Nephron progenitor cell (in vitro differentiated cells): ENCODE measurements around the gene SCAANT1.

Experiments used
- DNase-seq: peaks from one replicate; pipeline ENCODE4 v3.0.0; 2021
- H3K27ac Mint-ChIP-seq: 2 replicates; pipeline ENCODE4 v1.8.0; 2021; ENCODE audit warnings: mild to moderate bottlenecking, moderate library complexity, mixed read lengths
- H3K27me3 Mint-ChIP-seq: 2 replicates; pipeline ENCODE4 v1.8.0; 2021; ENCODE audit warnings: mild to moderate bottlenecking, low read depth, mixed read lengths; ENCODE audit not compliant: poor library complexity
- H3K36me3 Mint-ChIP-seq: 2 replicates; pipeline ENCODE4 v1.8.0; 2021; ENCODE audit warnings: low read depth, mixed read lengths
- H3K4me1 Mint-ChIP-seq: 2 replicates; pipeline ENCODE4 v1.8.0; 2021; ENCODE audit warnings: mixed read lengths
- H3K4me3 Mint-ChIP-seq: 2 replicates; pipeline ENCODE4 v1.8.0; 2021; ENCODE audit warnings: mild to moderate bottlenecking, moderate library complexity, mixed read lengths
- H3K9me3 Mint-ChIP-seq: 2 replicates; pipeline ENCODE4 v1.8.0; 2021; ENCODE audit warnings: mild to moderate bottlenecking, moderate library complexity, mixed read lengths
- TF ChIP-seq, protein P1 (sequence below): fragments of 200-600 bp; sonication (generic); IDR thresholded peaks from 2 replicates; pipeline ENCODE4 v1.5.0; 2021; ENCODE audit warnings: antibody characterized with exemption

SCAANT1 gene

DNA sequence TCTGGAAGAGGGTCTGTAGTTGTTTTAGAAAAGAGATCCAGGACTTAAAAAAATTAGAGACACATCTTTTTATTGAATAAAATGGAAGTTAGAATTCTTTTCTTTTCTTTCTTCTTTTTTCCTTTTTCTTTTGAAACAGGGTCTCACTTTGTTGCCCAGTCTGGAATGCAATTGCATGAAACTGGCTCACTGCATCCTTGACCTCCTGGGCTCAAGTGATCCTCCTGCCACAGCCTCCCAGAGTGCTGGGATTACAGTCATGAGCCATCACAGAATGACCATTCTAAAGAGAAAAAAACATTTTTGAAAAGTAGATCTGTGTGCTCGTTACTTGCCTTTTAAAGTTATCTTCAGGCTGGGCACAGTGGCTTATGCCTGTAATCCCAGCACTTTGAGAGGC lies 45.0 kb downstream of the SCAANT1 start:
- H3K4me3 Mint-ChIP-seq = no peak overlapping the region

DNA sequence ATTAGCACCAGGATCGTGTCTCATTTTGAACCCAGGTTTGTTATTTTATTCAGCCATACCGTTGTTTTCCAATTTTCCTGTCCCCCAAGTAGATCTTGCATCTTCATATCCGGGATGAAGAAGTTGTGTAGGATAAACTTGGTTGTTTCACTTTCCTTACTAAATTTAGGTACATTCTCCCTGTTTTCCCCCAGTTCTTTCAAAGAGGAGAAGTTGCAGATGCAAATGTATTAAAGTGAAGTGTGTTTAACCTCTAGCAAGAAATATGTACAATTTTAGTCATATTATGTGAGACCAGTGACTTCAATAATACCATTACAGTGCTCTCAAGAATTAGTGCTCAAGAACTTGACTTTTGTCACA lies 47.2 kb downstream of the SCAANT1 start:
- no peak for DNase-seq
- peaks cover 33% of the 10 kb centered on the region for H3K4me1 Mint-ChIP-seq
- peaks cover 25% of the 10 kb centered on the region for H3K36me3 Mint-ChIP-seq
- H3K27me3 Mint-ChIP-seq = no peaks in the 10 kb centered on the region
- H3K4me3 Mint-ChIP-seq = peak overlapping the region; percentile 90
- TF ChIP-seq, protein P1, sequence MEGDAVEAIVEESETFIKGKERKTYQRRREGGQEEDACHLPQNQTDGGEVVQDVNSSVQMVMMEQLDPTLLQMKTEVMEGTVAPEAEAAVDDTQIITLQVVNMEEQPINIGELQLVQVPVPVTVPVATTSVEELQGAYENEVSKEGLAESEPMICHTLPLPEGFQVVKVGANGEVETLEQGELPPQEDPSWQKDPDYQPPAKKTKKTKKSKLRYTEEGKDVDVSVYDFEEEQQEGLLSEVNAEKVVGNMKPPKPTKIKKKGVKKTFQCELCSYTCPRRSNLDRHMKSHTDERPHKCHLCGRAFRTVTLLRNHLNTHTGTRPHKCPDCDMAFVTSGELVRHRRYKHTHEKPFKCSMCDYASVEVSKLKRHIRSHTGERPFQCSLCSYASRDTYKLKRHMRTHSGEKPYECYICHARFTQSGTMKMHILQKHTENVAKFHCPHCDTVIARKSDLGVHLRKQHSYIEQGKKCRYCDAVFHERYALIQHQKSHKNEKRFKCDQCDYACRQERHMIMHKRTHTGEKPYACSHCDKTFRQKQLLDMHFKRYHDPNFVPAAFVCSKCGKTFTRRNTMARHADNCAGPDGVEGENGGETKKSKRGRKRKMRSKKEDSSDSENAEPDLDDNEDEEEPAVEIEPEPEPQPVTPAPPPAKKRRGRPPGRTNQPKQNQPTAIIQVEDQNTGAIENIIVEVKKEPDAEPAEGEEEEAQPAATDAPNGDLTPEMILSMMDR = no peak
- no peaks in the 10 kb centered on the region for H3K9me3 Mint-ChIP-seq
- peak overlapping the region; percentile 37 for H3K27ac Mint-ChIP-seq

More for the DNA sequence above, 45.0 kb downstream of the SCAANT1 start:
- H3K4me1 Mint-ChIP-seq = peaks cover 38% of the 10 kb centered on the region
- peak overlapping the region; percentile 78 for H3K27ac Mint-ChIP-seq
- no peaks in the 10 kb centered on the region for H3K27me3 Mint-ChIP-seq
- peaks cover 30% of the 10 kb centered on the region for H3K36me3 Mint-ChIP-seq
- no peaks in the 10 kb centered on the region for H3K9me3 Mint-ChIP-seq
- no peak for DNase-seq
- TF ChIP-seq, protein P1 = no peak

DNA sequence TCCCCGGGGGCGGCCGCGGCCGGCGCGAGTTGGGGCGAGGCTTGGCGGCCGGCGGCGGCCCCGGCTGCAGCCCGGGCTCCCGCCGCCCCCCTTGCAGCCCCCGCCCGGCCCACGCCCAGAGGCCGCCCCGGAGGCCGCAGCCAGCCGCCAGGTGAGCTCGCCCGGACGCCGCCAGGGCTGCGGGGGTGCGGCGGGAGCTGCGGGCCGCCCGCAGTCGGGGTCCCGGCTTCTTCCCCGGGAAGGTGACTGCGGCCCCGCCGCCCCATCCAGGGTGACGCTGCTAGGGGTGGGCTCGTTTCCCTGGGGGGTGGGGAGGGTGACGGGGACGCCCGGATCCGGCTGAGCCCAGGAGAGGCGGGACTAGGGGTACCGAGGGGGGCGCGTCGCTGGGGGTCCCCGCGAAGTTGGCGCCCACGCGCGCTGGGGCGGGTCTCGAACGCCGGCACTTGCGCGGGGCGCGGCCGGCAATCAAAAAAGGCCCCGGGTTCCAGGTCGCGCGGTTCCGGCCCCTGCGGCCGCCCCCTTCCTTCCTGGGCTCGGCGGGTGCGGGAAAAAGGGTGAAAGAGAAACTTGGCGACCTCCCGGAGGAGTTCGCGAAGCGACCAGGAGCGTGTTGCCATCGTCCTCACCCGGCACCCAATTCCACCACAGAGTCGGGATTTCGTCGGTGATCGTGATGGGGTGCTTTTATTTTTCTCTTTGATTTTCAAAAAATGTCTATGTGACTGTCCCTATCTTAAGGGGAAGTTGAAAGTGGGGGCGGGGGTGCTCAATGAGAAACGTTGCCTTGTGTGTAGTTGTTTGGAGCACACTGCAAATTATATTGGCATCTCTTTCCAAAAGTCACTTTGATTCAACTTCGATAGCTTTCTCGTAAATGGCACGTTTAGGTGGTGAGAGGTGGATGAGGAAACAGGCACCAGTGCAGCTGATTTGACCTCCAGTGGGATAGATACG lies 47.9 kb downstream of the SCAANT1 start:
- Mint-ChIP-seq H3K36me3 (peaks cover 25% of the 10 kb centered on the region), H3K4me3 (peak overlapping the region; percentile 90), H3K27ac (peak overlapping the region; percentile 37), H3K4me1 (peaks cover 35% of the 10 kb centered on the region), H3K27me3 (no peaks in the 10 kb centered on the region), H3K9me3 (no peaks in the 10 kb centered on the region)
- TF ChIP-seq, protein P1 = no peak
- no peak for DNase-seq

DNA sequence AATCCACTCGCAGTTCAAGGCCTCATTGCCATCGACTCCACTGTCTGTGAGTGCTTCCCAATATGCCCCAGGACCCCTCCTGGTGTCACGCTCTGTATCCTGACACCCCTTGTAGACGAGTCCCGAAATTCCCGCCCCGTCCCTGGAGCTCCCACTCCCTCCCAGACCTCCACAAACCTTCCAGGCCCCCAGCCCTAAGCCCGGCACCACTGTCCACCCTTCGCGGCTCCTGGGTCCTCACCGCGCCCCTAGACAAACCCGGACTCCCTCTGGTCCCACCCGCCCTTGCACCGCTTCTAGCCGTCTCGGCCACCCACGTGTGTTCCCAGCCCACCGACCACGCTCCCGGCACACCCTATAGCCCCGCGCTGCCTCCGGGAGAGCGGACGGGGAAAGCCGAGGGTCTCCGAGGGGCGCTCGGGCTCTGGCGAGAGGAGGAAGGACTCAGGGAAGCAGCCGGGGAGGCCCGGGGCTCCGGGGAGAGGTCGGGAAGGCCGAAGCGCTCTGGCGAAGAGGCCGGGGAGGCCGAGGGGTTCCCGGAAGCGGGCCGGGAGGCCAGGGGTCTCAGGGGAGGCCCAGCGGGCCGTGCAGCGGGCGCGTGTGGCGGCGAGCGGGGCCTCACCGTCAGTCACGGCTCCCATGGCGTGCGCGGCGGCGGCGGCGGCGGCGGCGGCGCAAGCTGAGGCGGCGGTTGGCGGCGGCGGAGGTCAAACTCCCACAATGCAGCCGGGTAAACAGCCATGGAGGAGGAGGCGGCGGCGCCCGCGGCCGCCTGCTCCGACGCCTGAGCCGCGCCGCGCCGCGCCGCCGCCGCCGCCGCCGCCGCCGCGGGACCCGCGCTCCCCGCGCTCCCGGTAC lies 48.8 kb downstream of the SCAANT1 start, which contains the start of the genes ATXN7 and THOC7:
ATXN7 (plus strand) TSS at position 718 of the 858 bp plus-strand sequence. CDS start 48,732 bp downstream, outside the sequence.
THOC7 (minus strand) TSS at position 656 of the 858 bp plus-strand sequence; CDS start at position 641, 15 bp downstream.
- peak; percentile 82 for DNase-seq
- TF ChIP-seq, protein P1 = no peak
- Mint-ChIP-seq H3K4me1 (peaks cover 42% of the 10 kb centered on the region), H3K36me3 (peaks cover 25% of the 10 kb centered on the region), H3K4me3 (peak within 1 kb of the TSS; percentile 90), H3K27me3 (no peaks in the 10 kb centered on the region), H3K27ac (peak within 1 kb of the TSS; percentile 60), H3K9me3 (no peaks in the 10 kb centered on the region)

DNA sequence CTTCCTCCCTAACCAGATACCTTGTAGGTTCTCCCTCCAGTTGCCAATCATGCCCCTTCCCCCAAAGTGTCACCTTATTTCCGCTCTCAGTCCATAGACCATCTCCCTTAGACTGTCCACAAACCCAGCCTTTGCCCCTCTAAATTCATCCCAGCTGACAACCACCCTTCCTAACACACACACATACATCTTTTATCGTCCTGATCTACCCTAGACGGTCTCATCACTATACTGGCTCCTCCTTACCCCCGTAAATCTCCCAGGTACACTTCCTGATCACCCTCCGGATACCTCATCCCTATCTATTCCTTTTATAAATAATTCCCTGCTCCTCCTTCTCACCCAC lies 49.4 kb downstream of the SCAANT1 start:
- H3K27ac Mint-ChIP-seq = peak overlapping the region; percentile 60
- TF ChIP-seq, protein P1 = no peak
- peaks cover 43% of the 10 kb centered on the region for H3K4me1 Mint-ChIP-seq
- H3K4me3 Mint-ChIP-seq = peak overlapping the region; percentile 86
- no peaks in the 10 kb centered on the region for H3K9me3 Mint-ChIP-seq
- no peak for DNase-seq
- H3K36me3 Mint-ChIP-seq = peaks cover 25% of the 10 kb centered on the region
- no peaks in the 10 kb centered on the region for H3K27me3 Mint-ChIP-seq
